Mesenteric fat pad (tissue), 1 donor: ENCODE results near the gene FGFBP2. TPM values are rescaled to one million over a fixed set of nuclear protein-coding genes. Genes with fewer than 3 reads are reported as not detected.
"Not testable (repeated sequence)": the region's sequence is repeated elsewhere in the genome, so short reads cannot be mapped to it uniquely, and the experiment has no call there.

ENCODE experiments used
- DNase-seq: peaks from one replicate; pipeline ENCODE4 v3.0.0-alpha.2; 2020; ENCODE audit warnings: low spot score
- total RNA-seq: library from RNA; stranded (reverse); fragmentation: NEBNext Ultra II Directional; extraction: Animal tissue kit (Norgen Biotek cat#: 25700); gene quantifications from one replicate; pipeline ENCODE4 v1.2.1, GENCODE V29; 2021
- donor health status: DM: yes; HTN: yes; CAD: no.

Gene FGFBP2
- total RNA-seq, 1 donor from 2014 or later, result 16.3 TPM

GRCh38 chr4:15931451-15932210, 31.3 kb downstream of the FGFBP2 start:
- no peak for DNase-seq

GRCh38 chr4:15930314-15930713, 32.7 kb downstream of the FGFBP2 start:
- no peak for DNase-seq

- DNase-seq, result no peak
Observed at GRCh38 chr4:15929540-15929939, 33.4 kb downstream of the FGFBP2 start.

- DNase-seq, result no peak
Observed at GRCh38 chr4:15928883-15929282, 34.1 kb downstream of the FGFBP2 start.

- no peak for DNase-seq
Observed at GRCh38 chr4:15926486-15926885, 36.5 kb downstream of the FGFBP2 start.

GRCh38 chr4:15925830-15926229, 37.1 kb downstream of the FGFBP2 start:
- no peak for DNase-seq

GRCh38 chr4:15921592-15921932, 41.4 kb downstream of the FGFBP2 start:
- DNase-seq, result no peak

- no peak for DNase-seq
Observed at GRCh38 chr4:15920723-15921591, 42.0 kb downstream of the FGFBP2 start.

GRCh38 chr4:15918484-15919129, 44.4 kb downstream of the FGFBP2 start:
- no peak for DNase-seq

- no peak for DNase-seq
Observed at GRCh38 chr4:15917297-15917696, 45.7 kb downstream of the FGFBP2 start.

GRCh38 chr4:15916358-15916757, 46.6 kb downstream of the FGFBP2 start:
- not testable (repeated sequence) for DNase-seq

GRCh38 chr4:15914736-15915135, 48.2 kb downstream of the FGFBP2 start:
- DNase-seq, result no peak

GRCh38 chr4:15914291-15914690, 48.7 kb downstream of the FGFBP2 start:
- no peak for DNase-seq

GRCh38 chr4:15913631-15913970, 49.4 kb downstream of the FGFBP2 start:
- no peak for DNase-seq

GRCh38 chr4:15912961-15913630, 49.9 kb downstream of the FGFBP2 start:
- no peak for DNase-seq

GRCh38 chr4:15912236-15912635, 50.7 kb downstream of the FGFBP2 start:
- DNase-seq, result no peak

Other genes with a start within 250 kb of the FGFBP2 start
- 30.4 TPM for gene CD38, start 184.8 kb downstream of the FGFBP2 start, total RNA-seq
- 0.26 TPM for gene FGFBP1, start 24.4 kb downstream of the FGFBP2 start, total RNA-seq
- 0.35 TPM for gene PROM1, start 120.8 kb upstream of the FGFBP2 start, total RNA-seq